ENCODE data around the gene ASAP2.
A peak's percentile ranks its signal among the peaks of the same experiment; 100 is the strongest.

Gene ASAP2

GRCh38 chr2:9220201-9220600 is 13.6 kb downstream of the ASAP2 start:
- Histone ChIP-seq H4K20me1 (peaks cover 0 to 97% (median 21%) of the 10 kb centered on the region in 11 experiments; a peak in 13 of 22 replicates), H3K27ac (no peak overlapping the region), H3K4me1 (peaks cover 7 to 84% (median 22%) of the 10 kb centered on the region in 10 experiments; a peak in 19 of 20 replicates), H3K36me3 (peaks cover 0 to 61% (median 35%) of the 10 kb centered on the region in 11 experiments; a peak in 17 of 22 replicates), H3K9ac (no peak overlapping the region), H3K4me2 (no peak overlapping the region), H3K4me3 (no peak overlapping the region), H3K27me3 (no peaks in the 10 kb centered on the region), H3K9me3 (replicated peaks in 1 of 11) (peaks cover 0 to 46% (median 34%) of the 10 kb centered on the region in 11 experiments; a peak in 18 of 22 replicates)
- no peak for TF ChIP-seq Cebpa-rat (IDR thresholded peaks at IDR 0.05)

- no peak overlapping the region for H3K27ac ChIP-seq
- H3K4me3 ChIP-seq: no peak overlapping the region
- H3K4me1 ChIP-seq: peaks cover 14 to 85% (median 31%) of the 10 kb centered on the region in 10 experiments
- H3K27me3 ChIP-seq: no peaks in the 10 kb centered on the region
- H4K20me1 ChIP-seq: peaks cover 0 to 98% (median 26%) of the 10 kb centered on the region in 11 experiments; a peak in 15 of 22 replicates
- peaks cover 0 to 46% (median 34%) of the 10 kb centered on the region in 11 experiments; a peak in 18 of 22 replicates for H3K9me3 ChIP-seq (replicated peaks in 1 of 11)
- H3K4me2 ChIP-seq: peak overlapping the region in 1 of 11 experiments; percentile 22; a peak in 1 of 22 replicates
- no peak for TF ChIP-seq Cebpa-rat (IDR thresholded peaks at IDR 0.05)
- no peak overlapping the region for H3K9ac ChIP-seq
- peaks cover 0 to 63% (median 34%) of the 10 kb centered on the region in 11 experiments; a peak in 18 of 22 replicates for H3K36me3 ChIP-seq
Observed at GRCh38 chr2:9221223-9221622, 14.6 kb downstream of the ASAP2 start.

- Histone ChIP-seq H3K9me3 (replicated peaks in 1 of 11) (peaks cover 0 to 40% (median 34%) of the 10 kb centered on the region in 11 experiments; a peak in 18 of 22 replicates), H4K20me1 (peaks cover 0 to 100% (median 38%) of the 10 kb centered on the region in 11 experiments; a peak in 15 of 22 replicates), H3K9ac (no peak overlapping the region), H3K4me2 (peak overlapping the region in 2 of 11 experiments; percentile 7 to 42; a peak in 2 of 22 replicates), H3K4me1 (peaks cover 18 to 85% (median 31%) of the 10 kb centered on the region in 10 experiments), H3K27ac (no peak overlapping the region), H3K27me3 (no peaks in the 10 kb centered on the region), H3K4me3 (no peak overlapping the region), H3K36me3 (peaks cover 0 to 62% (median 26%) of the 10 kb centered on the region in 11 experiments; a peak in 18 of 22 replicates)
- no peak for TF ChIP-seq Cebpa-rat (IDR thresholded peaks at IDR 0.05)
Observed at GRCh38 chr2:9222239-9222892, 15.8 kb downstream of the ASAP2 start.

- Histone ChIP-seq H3K4me2 (peak overlapping the region in 2 of 11 experiments; percentile 7 to 42; a peak in 2 of 22 replicates), H3K9me3 (replicated peaks in 1 of 11) (peaks cover 0 to 38% (median 33%) of the 10 kb centered on the region in 11 experiments; a peak in 18 of 22 replicates), H3K4me3 (no peak overlapping the region), H3K4me1 (peaks cover 23 to 85% (median 37%) of the 10 kb centered on the region in 10 experiments), H3K36me3 (peaks cover 0 to 56% (median 20%) of the 10 kb centered on the region in 11 experiments; a peak in 18 of 22 replicates), H3K27ac (no peak overlapping the region), H3K27me3 (no peaks in the 10 kb centered on the region), H4K20me1 (peaks cover 0 to 100% (median 38%) of the 10 kb centered on the region in 11 experiments; a peak in 15 of 22 replicates), H3K9ac (no peak overlapping the region)
- no peak for TF ChIP-seq Cebpa-rat (IDR thresholded peaks at IDR 0.05)
Observed at GRCh38 chr2:9222893-9223287, 16.3 kb downstream of the ASAP2 start.

- Histone ChIP-seq H3K9me3 (replicated peaks in 1 of 11) (peaks cover 0 to 9% (median 5%) of the 10 kb centered on the region in 11 experiments; a peak in 15 of 22 replicates), H4K20me1 (peaks cover 21 to 100% (median 58%) of the 10 kb centered on the region in 11 experiments), H3K4me2 (peak overlapping the region in 8 of 11 experiments; percentile 26 to 90 (median 82); a peak in 14 of 22 replicates), H3K27me3 (peaks cover 0 to 18% (median 0%) of the 10 kb centered on the region in 11 experiments; a peak in 4 of 22 replicates), H3K9ac (no peak overlapping the region), H3K36me3 (peaks cover 0 to 29% (median 5%) of the 10 kb centered on the region in 11 experiments; a peak in 7 of 22 replicates), H3K4me3 (no peak overlapping the region), H3K27ac (no peak overlapping the region), H3K4me1 (peaks cover 52 to 96% (median 66%) of the 10 kb centered on the region in 10 experiments)
- TF ChIP-seq Cebpa-rat (IDR thresholded peaks at IDR 0.05): no peak
Observed at GRCh38 chr2:9225806-9226205, 19.2 kb downstream of the ASAP2 start.

- Histone ChIP-seq H3K4me1 (peaks cover 62 to 99% (median 75%) of the 10 kb centered on the region in 10 experiments), H3K9ac (0 out of 22 replicates have a peak overlapping the region, but pooled peaks of 1 of the 11 experiments have one; percentile 3), H3K4me2 (peak overlapping the region; percentile 60 to 95 (median 83))
Observed at GRCh38 chr2:9226458-9227380, 20.1 kb downstream of the ASAP2 start.

GRCh38 chr2:9228088-9228751 is 21.6 kb downstream of the ASAP2 start:
- H3K9ac ChIP-seq: no peak overlapping the region
- peaks cover 0 to 18% (median 0%) of the 10 kb centered on the region in 11 experiments; a peak in 4 of 22 replicates for H3K27me3 ChIP-seq
- peaks cover 77 to 100% (median 90%) of the 10 kb centered on the region in 10 experiments for H3K4me1 ChIP-seq
- H3K27ac ChIP-seq: 0 out of 22 replicates have a peak overlapping the region, but pooled peaks of 1 of the 11 experiments have one; percentile 14
- no peak for TF ChIP-seq Cebpa-rat (IDR thresholded peaks at IDR 0.05)
- H4K20me1 ChIP-seq: peaks cover 41 to 100% (median 77%) of the 10 kb centered on the region in 11 experiments
- peaks cover 0 to 17% (median 5%) of the 10 kb centered on the region in 11 experiments; a peak in 4 of 22 replicates for H3K36me3 ChIP-seq
- H3K4me3 ChIP-seq: no peak overlapping the region
- H3K4me2 ChIP-seq: peak overlapping the region; percentile 77 to 95 (median 88)
- H3K9me3 ChIP-seq (replicated peaks in 1 of 11): no peaks in the 10 kb centered on the region

More at GRCh38 chr2:9226458-9227380, 20.1 kb downstream of the ASAP2 start:
- no peak for TF ChIP-seq Cebpa-rat (IDR thresholded peaks at IDR 0.05)
- H3K36me3 ChIP-seq: peaks cover 0 to 25% (median 5%) of the 10 kb centered on the region in 11 experiments; a peak in 5 of 22 replicates
- peaks cover 30 to 100% (median 67%) of the 10 kb centered on the region in 11 experiments for H4K20me1 ChIP-seq
- H3K27me3 ChIP-seq: peaks cover 0 to 18% (median 0%) of the 10 kb centered on the region in 11 experiments; a peak in 4 of 22 replicates
- no peak overlapping the region for H3K4me3 ChIP-seq
- peaks cover 0 to 4% (median 0%) of the 10 kb centered on the region in 11 experiments; a peak in 1 of 22 replicates for H3K9me3 ChIP-seq (replicated peaks in 1 of 11)
- H3K27ac ChIP-seq: peak overlapping the region in 8 of 11 experiments; percentile 5 to 53 (median 20); a peak in 7 of 22 replicates
